ELR (cell line): ENCODE results near the gene DPM2.
A peak's percentile ranks its signal among the peaks of the same experiment; 100 is the strongest.

Source experiments
- DNase-seq: peaks from one replicate; pipeline ENCODE4 v3.0.0-alpha.2; 2015; ENCODE audit warnings: low read depth

Gene DPM2

DNA sequence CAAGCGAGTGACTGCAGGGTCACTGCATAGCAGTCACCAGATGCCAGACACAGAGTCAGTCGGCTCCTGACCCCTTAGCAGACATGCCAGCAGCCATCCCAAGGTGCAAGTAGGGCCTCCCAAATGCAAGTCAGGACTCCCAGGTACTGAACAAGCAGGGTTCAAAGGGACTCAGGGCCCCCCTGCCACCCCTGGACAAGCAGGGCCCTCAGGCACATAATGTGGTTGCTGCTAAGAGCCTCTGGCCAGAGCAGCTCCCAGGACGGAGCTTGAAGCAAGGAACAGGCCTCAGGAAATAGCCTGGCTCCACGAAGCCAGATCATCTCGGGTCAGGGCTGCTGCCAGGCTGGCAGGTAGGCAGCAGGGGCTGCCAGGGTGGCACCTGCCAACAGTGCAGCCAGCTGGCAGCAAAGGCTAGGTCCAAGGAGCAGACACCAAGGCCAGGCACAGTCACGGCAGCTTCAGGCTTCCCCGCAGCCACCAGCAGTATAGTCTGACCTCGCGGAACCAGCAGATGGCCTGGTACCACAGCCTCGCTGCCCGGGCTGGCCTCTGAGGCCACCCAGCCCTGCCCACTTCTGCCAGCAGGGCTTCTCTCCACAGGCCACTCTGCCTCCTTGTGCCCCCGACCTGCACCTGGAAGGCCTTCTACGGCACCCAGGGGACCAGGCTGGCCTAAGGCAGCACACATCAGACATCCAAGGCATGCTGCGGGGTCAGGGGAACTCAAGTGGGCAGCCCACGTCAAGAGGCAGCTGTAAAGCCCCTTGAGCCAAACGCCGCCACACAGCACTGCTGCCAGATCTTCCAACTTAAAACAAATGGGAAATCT lies 35.7 kb upstream of the DPM2 start:
- DNase-seq, result no peak

DNA sequence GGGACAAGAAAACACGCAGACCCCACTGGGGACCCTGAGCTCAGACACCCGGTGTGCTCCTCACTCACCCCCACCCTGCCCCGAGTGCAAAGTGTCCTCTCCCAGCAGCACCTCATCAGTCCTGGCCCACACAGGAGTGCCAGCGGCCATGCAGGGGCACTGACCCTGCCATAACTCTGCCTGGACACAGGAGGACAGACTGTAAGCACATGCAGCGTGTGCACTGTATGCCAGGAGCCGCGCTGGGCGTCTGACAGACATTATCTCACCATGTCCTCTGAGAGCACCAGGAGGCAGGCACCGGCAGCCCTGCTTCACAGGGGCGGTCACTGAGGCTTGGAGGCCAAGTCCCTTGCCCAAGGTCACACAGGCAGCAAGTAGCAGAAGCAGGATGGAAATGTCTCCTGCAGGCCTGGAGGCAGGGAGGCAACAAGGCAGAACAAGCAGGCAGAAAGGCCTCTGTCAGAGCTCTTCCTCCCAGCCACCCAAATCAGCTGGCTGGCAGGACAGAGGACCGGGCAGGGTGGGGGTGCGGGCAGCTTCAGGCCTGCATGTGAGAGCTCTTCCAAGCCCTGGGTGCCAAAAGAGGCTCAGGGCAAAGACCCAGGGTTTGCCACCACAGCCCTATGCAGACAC lies 34.7 kb upstream of the DPM2 start:
- no peak for DNase-seq

DNA sequence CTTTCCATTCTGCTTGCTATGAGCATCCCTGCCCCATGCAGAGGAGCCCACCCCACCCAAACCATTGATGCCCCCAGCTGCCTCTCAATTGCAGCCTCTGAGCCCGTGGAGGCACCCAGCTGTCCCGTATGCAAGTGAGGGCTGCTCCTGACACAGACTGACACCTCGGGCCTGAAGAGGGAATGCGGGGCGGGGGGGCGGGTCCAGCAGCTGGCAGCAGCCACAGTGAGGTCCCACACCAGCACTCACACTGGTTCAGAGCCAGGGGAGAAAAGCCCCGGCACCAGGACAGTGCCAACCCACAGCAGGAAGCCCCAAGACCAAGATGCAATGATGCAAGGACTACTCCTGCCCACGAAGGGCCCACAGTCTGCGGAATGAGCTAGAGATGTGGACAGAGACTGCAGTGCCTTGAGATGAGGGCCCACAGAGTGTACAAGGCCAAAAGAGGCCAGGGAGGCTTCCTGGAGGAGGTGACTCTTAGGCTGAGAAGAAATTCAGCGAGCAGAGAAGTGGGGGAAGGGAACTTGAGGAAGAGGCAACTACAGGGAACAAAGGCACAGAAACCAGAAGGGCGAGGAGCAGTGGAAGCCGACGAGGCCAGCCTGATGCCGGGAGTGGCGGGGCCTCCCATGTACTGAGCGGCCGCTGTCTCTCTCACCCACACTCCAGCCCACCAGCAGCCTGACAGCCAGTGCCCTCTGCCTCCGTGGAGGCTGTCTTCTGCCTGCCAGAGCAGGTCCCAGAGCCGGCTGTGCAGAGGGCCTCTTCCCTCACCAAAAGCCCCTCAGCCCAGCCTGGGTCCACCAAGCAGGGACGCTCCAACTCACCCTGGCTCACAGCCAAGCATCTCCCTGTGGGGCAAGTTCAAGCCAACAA lies 33.9 kb upstream of the DPM2 start:
- no peak for DNase-seq

DNA sequence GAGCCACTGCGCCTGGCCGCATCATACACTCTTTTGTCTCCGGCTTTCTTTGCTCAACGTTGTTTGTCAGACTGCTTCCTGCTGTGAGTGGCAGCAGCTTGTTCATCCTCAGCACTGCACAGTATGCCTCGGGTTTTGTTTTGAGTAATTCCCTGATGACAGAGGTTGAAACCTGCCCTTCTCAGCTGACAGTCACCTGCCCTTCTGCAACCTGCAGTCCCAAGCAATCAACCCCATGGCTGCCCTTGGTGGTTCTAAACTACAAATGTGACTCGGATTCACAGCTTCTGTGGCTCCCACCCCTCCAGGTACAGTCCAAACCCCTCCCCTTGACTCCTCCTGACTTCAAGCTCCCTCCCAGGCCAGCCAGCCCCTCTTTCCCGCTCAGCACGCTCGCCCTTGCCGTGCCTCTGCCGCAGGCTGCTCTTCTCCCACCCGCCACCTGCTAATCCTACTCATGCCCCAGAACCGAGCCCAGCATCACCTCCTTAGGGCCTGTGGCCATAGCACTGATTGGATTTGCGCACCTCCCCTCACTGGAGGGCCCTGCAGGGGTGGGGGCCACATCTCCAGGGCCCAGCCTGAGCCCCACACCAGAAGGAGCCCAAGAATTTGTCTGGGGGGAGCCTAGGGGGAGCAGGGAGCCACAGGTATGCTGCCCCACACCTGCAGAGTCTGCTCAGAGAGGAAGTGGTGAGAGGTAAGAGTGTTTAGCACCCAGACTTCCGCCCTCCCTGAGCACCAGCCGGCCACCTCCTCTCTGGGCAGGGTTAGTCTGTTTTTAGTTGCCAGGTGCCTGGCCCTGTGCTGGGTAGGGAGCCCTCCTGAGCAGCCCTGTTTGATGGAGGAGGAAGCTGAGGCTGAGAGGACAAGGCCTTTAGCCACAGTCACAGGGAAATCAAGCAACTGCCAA lies 33.0 kb upstream of the DPM2 start:
- no peak for DNase-seq

DNA sequence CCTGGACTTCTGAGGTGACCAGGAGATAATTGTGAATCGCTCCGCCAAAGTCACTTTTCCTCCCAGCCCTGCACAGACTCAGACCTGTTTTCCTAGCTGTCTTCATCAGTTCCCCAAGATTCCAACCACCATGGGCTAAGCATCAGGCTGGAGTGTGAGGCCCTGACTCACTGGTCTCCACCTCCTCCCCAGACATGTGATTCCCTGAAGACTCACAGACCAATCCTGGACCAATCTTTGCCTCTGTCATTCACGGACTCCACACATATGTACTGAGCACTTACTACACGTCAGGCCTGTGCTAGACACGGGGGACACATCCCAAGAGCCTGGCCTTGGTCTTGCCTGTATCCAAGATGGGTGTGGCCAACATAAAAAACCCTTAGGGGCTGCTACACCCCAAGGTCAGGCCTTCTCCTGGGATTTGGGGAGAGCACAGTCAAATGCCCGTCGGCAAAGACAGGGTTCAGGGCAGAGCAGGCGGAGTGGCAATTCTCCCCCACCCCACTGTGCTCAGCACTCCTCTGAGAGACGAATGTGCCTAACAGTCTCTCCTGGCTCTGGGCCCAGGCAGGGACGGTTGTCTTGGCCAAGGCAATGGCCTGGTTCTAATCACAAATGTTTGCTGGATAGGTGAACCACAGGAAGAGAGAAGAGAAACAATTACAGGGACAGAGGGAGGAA lies 31.2 kb upstream of the DPM2 start:
- DNase-seq, result peak; percentile 92

DNA sequence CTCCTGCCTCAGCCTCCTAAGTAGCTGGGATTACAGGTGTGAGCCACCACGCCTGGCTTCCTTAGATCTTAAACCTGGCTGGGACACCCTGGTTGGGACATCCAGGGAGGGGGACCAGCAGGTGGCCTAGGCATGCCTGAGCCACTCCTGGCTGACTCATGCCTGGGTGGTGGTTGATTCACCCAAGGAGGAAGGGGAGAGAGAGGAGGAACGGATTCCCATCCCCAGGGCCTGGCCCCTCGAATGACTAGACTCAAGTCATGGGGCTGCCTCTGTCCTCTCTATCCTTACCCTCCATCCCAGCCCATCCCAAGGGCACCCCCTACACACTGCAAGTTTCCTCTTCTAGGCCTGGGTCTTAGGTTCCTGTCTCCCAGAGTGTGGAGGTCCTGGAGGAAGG lies 30.4 kb upstream of the DPM2 start:
- peak; percentile 90 for DNase-seq

DNA sequence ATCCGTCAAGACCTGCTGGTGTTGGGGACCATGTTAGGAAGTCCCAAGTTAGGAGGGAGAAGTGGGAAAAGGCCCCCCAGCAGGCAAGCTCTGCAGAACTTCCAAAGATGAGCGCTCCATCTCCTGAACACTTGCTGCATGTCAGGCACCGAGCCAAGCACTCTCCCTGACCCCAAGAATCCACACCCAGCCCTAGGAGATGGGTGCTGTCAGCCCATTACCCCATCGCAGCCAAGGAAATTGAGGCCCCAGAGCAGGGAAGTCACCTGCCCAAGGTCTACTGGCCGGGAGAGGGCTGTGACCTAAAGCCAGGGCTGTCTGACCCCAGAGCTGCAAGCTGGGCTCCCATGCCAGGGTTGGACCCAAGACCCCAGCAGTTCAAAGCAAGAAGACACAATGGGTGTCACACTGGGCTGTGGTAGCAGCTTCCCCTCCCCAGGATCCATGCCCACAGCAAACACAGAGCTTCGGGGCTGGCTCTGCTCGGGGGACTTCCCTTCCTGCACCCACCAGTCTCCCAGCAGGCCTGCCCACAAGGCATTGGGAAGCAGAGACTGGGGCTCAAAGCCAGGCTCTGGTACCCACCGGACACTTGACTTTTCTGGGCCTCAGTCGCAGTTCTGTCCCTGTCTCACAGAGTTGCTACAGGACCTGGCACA lies 29.6 kb upstream of the DPM2 start:
- no peak for DNase-seq

DNA sequence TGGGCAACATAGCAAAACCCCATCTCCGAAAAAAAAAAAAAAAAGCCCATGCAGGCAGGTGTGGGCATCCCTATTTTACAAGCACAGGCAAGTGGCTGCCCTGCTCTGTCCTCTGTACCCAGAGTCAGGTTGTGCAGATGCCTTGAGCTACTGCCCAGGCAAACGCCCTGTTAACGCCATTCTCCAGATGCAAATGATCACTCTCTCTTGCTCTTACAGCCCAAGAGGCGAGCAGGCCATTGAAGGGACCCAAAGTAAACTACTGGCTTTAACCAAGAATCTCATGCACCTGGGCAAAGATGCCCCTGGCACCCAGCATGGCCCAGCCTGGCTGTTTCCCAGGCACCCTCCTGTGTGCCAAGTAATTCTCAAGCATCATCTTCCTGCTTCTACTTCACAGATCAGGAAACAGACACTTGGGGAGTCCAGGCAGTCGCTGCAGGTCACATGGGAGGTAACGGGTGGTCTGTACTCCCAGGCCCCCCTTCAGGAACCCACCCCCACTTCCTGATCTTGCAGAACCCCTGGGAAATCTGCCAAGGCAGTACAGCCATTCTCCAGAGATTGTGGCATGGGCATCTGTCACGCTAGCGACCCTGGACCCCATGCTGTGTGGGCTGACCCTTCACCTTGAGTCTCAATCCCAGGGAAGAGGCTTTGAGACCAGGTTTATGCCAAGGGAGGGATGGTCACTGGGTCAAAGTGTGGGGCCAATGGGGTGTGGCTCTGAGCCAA lies 28.9 kb upstream of the DPM2 start:
- no peak for DNase-seq

DNA sequence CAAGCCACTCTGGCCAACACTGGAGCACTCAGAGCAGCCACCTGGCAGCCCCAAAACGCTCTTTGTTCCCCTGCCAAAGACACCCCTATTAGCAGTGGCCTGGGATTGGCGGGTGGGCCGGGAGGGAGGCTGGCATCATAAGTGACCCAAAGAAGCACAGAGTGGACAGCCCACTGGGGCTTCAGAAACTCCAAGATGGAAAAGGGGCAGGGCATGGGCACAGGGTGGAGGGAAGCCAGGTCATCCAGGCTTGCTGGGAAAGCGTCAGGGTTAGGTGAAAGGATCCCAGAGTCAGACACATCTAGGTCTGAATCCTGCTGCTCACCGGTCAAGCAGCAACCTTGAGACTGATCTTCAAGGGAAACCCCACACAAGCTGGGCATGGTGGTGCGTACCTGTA lies 28.3 kb upstream of the DPM2 start:
- DNase-seq, result no peak

DNA sequence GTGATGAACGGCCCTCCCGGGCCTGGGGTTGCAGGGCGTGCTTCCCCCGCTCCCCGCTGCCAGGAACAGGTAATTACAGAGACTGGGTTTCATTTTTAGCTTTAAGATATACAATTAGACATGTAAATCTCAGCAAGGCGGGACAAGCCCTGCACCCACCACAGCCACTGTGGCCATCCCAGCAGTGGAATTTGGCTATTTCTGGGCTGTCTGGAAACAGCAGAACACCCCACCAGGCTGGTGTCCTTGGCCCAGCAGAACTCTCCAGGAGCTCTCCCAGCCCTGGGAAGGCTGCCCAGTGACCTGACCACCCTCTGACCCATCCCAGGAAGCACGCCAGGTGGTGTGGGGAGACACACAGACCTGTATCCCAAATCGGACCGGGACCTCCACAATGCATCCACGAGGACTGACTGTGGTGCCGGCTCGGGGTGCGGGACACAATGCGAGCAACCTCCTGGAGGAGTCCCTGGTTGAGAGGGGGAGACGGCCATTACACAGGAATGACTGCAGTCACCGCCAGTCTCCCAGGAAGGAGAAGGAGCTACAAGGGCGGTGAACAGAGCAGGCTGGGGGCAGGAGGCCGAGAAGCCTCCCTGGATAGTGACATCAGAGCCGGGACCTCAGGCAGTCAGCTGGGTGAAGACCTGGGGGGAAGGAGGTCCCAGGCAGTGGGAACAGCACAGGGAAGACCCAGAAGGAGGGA lies 25.9 kb upstream of the DPM2 start:
- DNase-seq, result no peak

DNA sequence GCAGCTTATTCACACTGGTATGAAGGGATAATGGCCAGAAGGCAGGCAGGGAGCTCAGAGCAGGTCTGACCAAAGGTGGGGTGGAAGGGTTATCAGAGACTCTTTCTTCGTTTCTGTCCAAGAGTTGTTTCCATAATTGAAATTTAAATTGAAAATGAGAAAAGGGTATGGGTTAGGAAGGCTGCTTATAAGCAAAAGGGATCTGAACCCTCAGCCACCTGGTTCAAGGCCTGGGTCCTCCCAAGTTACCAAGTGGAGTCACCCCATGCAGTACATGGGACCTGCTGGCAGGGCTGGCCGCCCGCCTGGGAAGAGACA lies 25.3 kb upstream of the DPM2 start:
- no peak for DNase-seq

DNA sequence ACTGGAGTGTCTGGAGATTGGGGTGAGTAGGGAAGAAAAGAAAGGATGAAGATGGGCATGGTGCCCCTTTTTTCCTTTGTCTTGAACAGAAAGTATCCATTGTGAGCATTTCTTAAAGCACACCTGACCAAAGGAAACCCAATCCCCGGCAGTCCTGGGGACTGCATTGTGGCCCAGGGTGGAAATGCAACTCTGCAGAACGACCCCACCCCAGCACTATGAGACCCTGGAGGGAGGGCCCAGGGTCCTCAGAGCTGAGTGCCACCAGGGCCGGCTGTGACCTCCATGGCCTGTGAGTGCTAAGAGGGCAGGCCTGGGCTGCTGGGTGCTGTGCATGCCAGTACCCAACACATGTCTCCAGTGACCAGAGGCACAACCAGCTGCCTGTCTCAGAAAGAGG lies 24.6 kb upstream of the DPM2 start:
- DNase-seq, result no peak

DNA sequence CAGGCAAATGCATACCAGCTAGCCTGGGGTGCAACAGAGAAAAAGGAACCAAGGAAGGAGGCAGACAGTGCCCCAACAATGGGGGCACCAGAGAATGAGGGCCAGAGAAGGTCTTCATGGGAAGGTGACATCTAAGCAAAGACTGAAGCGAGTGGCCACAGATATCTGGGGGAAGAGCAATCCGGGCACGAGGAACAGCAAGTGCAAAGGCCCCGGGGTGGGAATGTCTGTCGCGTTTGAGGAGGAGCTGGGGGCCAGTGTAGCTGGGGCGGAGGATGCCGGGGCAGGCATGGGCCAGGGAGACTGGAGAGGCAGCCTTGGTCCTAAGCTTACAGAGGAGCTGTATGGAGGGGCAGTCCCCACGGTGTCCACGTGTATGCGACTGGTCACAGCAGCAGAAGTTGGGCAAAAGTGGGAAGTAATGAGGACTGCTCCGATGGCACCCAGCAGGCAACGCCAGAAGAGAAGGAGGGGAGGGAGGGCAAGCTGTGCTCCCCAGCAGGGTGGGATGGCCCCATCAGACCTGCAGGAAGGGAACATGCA lies 24.0 kb upstream of the DPM2 start:
- no peak for DNase-seq

DNA sequence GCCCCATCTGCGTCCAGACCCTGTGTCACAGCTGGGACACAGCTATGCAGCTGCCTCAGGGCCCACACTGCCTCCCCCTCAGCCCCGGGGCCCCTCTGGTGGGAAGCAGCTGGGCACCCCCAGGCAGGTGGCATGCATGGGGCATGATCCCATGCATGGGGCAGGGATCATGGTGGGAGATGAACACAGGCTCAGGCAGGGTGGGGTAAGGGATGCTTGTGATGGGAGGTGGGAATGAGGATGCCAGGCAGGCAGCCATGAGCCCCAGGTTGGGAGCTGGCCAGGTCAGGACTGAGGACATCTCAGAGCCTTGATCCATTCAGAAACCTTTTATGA lies 23.5 kb upstream of the DPM2 start:
- DNase-seq, result no peak

DNA sequence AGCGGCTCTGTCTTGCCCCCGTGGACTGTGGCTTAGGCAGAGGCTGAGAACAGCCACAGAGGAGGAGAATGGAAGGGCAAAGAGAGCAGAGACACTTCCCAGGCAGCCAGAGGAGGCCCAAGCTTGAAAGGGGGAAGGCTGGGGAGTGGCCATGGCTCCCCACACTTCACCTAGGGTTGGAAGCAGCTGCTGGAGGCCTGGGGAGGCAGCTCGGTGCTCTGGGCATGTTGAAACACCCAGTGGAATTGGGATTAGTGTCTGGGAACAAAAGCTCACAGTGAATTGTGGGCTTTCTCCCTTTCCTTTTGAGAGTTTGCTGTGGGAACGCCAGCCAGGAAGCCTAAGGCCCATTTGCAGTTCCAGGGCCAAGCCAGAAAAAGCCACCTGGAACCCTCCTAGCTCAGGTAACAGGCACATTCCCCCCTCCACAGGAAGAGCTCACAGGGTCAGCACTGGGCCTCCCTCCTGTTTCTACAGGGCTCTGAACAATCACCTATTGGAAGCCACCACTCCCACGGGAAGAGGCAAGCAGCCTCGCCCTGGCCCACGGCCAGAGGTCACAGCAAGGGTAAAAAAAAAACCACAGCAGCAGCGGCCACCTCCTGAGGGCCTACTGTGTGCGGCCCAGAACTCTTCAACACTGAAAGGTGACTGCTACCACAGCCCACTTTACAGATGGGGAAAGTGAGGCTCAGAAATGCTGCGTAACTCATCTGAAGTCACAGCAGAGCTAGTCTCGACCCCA lies 22.9 kb upstream of the DPM2 start:
- no peak for DNase-seq

DNA sequence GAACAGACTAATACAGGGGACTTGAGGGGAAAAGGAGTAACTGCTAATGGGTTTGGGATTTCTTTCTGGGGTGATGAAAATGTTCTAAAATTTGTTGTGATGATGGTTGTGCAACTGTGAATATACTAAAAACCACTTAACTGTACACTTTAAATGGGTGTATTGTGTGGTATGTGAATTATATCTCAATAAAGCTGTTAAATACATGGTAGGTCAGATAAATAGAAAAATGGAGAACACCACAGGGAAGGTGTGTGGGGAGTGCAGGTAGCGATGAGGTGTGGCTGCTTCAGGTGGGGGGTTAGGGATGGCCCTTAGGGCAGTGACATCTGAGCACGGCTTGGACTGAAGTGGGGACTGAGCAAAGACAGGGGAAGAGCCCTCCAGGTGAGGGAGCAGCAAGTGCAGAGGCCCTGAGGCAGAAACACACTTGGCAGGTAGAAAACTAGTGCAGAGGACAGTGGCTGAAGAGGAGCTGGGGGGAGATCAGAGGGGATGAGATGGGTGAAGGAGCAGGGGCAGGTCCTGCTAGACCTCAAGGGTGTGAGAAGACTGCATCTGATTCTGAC lies 22.3 kb upstream of the DPM2 start:
- no peak for DNase-seq

DNA sequence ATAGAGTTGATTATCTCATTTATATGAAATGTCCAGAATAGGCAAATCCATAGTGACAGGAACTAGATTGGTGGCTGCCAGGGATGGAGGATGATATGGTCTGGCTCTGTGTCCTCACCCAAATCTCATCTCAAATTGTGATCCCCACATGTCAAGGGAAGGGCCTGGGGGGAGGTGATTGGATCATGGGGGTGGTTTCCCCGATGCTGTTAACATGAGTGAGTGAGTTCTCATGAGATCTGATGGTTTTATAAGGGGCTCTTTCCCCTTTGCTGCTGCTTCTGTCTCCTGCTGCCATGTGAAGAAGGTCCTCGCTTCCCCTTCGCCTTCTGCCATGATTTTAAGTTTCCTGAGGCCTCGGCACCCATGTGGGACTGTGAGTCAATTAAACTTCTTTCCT lies 21.7 kb upstream of the DPM2 start:
- DNase-seq, result no peak

DNA sequence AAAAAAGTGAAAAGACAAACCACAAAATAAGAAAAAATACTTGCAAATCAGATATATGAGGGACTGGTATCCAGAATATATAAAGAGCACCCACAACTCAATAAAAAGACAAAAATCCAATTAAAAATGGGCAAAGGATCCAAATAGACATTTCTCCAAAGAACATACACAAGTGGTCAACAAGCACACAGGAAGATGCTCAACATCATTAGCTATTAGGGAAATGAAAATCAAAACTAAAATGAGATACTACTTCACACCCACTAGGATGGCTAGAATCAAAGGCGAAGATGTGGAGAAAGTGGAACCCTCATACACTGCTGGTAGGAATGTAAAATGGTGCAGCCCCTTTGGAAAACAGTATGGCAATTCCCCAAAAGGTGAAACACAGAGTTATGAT lies 21.1 kb upstream of the DPM2 start:
- no peak for DNase-seq
